Measurements from ENCODE around the gene PRDM12. TPM values are rescaled to one million over a fixed set of nuclear protein-coding genes. Genes with fewer than 3 reads are reported as not detected.

PRDM12 gene
- total and polyA plus RNA-seq, 2 donors (not counting 1 experiment from before 2014, with no cell fraction given), result not detected

DNA sequence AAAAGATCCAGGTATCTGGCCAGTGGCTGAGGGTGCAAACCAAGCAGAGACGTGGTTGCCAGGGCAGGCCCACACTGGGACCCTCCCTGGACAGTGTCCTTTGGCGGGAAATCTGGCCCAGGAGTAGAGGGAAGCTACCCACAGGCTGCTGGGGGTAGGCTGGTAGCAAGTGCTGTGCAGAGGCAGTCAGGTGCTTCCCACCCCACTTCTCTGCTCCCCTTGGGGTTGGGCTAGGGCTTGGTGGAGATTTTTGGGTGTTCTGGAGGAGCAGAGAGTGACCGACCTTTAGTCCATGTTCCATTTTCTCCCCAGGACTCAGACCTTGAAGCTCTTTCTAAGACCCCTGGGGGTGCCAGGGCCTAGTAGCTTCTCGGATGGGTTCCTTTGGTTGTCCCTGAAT, 5.6 kb downstream of the PRDM12 start:
- no peaks in the 10 kb centered on the region for H3K4me1 ChIP-seq (ENCODE audit: control insufficient read depth, extremely low read depth, insufficient read depth, low read length)
- no peaks in the 10 kb centered on the region for H3K36me3 ChIP-seq (ENCODE audit: control insufficient read depth, insufficient read depth, low read length)
- no peak overlapping the region for H3K9ac ChIP-seq (ENCODE audit: insufficient read depth, low read length)
- peaks cover 27% of the 10 kb centered on the region for H3K27me3 ChIP-seq (ENCODE audit: control insufficient read depth, insufficient read depth, low read length)
- H3K27ac ChIP-seq (ENCODE audit: insufficient read depth, low read length), result no peak overlapping the region
- no peak overlapping the region for H3K4me2 ChIP-seq (ENCODE audit: extremely low read depth, insufficient read depth, low read length)
- H3K79me2 ChIP-seq (ENCODE audit: control insufficient read depth, insufficient read depth, low read length), result no peaks in the 10 kb centered on the region
- H3K4me3 ChIP-seq (replicated peaks in 1 of 4; ENCODE audit: control extremely low read depth in 1 of 4, insufficient read depth in 1 of 4, low read depth in 3 of 4, low read length in 4 of 4), result no peak overlapping the region
- H2AFZ ChIP-seq (ENCODE audit: low read length), result no peak overlapping the region
- H4K20me1 ChIP-seq (ENCODE audit: control insufficient read depth, extremely low read depth, insufficient read depth, low read length), result no peaks in the 10 kb centered on the region
- no peak for DNase-seq (ENCODE audit: low read depth in 2 of 2)
- no peaks in the 10 kb centered on the region for H3K9me3 ChIP-seq (ENCODE audit: control insufficient read depth, insufficient read depth, low read depth, low read length)
- TF ChIP-seq, protein P1, sequence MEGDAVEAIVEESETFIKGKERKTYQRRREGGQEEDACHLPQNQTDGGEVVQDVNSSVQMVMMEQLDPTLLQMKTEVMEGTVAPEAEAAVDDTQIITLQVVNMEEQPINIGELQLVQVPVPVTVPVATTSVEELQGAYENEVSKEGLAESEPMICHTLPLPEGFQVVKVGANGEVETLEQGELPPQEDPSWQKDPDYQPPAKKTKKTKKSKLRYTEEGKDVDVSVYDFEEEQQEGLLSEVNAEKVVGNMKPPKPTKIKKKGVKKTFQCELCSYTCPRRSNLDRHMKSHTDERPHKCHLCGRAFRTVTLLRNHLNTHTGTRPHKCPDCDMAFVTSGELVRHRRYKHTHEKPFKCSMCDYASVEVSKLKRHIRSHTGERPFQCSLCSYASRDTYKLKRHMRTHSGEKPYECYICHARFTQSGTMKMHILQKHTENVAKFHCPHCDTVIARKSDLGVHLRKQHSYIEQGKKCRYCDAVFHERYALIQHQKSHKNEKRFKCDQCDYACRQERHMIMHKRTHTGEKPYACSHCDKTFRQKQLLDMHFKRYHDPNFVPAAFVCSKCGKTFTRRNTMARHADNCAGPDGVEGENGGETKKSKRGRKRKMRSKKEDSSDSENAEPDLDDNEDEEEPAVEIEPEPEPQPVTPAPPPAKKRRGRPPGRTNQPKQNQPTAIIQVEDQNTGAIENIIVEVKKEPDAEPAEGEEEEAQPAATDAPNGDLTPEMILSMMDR (conservative IDR thresholded peaks at IDR 0.05 in 1 of 2, IDR thresholded peaks at IDR 0.05 in 1 of 2; ENCODE audit: low read depth in 1 of 2, low read length in 2 of 2), result no peak
- TF ChIP-seq EZH2 (IDR thresholded peaks at IDR 0.05; ENCODE audit: low read length, missing control alignments), result no peak

DNA sequence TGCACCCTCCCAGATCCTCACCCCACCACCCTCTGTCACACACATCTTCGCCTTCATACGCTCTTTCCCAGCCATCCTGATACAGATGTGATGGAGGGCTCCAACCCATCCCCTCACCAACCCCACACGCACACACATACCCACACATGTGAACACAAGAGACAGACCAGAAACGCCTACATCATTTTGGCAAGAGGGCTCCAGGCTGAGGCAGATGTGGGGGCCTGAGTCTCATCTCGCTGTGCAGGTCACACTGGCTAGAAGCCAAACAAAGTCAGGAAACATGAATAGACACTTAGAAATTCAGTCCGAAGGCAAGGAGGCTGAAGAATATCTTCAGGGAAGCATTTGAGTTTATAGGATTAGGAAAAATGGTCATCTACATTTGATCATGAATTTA, 6.2 kb downstream of the PRDM12 start:
- no peaks in the 10 kb centered on the region for H3K4me1 ChIP-seq (ENCODE audit: control insufficient read depth, extremely low read depth, insufficient read depth, low read length)
- H3K27me3 ChIP-seq (ENCODE audit: control insufficient read depth, insufficient read depth, low read length), result peaks cover 23% of the 10 kb centered on the region
- no peak overlapping the region for H3K9ac ChIP-seq (ENCODE audit: insufficient read depth, low read length)
- H3K4me3 ChIP-seq (replicated peaks in 1 of 4; ENCODE audit: control extremely low read depth in 1 of 4, insufficient read depth in 1 of 4, low read depth in 3 of 4, low read length in 4 of 4), result no peak overlapping the region
- no peaks in the 10 kb centered on the region for H3K79me2 ChIP-seq (ENCODE audit: control insufficient read depth, insufficient read depth, low read length)
- H3K9me3 ChIP-seq (ENCODE audit: control insufficient read depth, insufficient read depth, low read depth, low read length), result no peaks in the 10 kb centered on the region
- no peak for DNase-seq (ENCODE audit: low read depth in 2 of 2)
- H4K20me1 ChIP-seq (ENCODE audit: control insufficient read depth, extremely low read depth, insufficient read depth, low read length), result no peaks in the 10 kb centered on the region
- no peak overlapping the region for H3K27ac ChIP-seq (ENCODE audit: insufficient read depth, low read length)
- H2AFZ ChIP-seq (ENCODE audit: low read length), result no peak overlapping the region
- H3K36me3 ChIP-seq (ENCODE audit: control insufficient read depth, insufficient read depth, low read length), result no peaks in the 10 kb centered on the region
- no peak for TF ChIP-seq EZH2 (IDR thresholded peaks at IDR 0.05; ENCODE audit: low read length, missing control alignments)
- TF ChIP-seq, protein P1 (conservative IDR thresholded peaks at IDR 0.05 in 1 of 2, IDR thresholded peaks at IDR 0.05 in 1 of 2; ENCODE audit: low read depth in 1 of 2, low read length in 2 of 2), result no peak
- H3K4me2 ChIP-seq (ENCODE audit: extremely low read depth, insufficient read depth, low read length), result no peak overlapping the region

DNA sequence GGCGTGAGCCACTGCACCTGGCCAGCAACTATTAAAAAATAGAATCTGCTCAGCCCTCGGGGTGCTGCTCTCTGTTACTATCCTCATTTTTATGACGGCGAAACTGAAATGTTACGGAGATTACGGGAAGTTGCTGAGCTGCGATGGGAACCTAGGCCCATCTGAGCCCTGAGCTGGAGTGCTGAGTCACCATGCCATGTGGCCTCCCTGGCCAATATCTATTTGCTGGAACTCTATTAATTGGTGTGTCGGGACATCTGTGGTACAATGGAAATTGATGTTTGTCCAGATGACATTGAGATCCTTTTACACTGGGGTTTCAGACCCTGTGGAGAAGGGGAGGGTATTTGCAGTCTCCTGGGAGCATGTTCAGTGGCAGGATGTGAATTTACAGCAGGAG, 8.1 kb downstream of the PRDM12 start:
- no peaks in the 10 kb centered on the region for H3K4me1 ChIP-seq (ENCODE audit: control insufficient read depth, extremely low read depth, insufficient read depth, low read length)
- DNase-seq (ENCODE audit: low read depth in 2 of 2), result no peak
- H2AFZ ChIP-seq (ENCODE audit: low read length), result no peak overlapping the region
- H3K9ac ChIP-seq (ENCODE audit: insufficient read depth, low read length), result no peak overlapping the region
- H4K20me1 ChIP-seq (ENCODE audit: control insufficient read depth, extremely low read depth, insufficient read depth, low read length), result no peaks in the 10 kb centered on the region
- no peak overlapping the region for H3K27ac ChIP-seq (ENCODE audit: insufficient read depth, low read length)
- TF ChIP-seq, protein P1 (conservative IDR thresholded peaks at IDR 0.05 in 1 of 2, IDR thresholded peaks at IDR 0.05 in 1 of 2; ENCODE audit: low read depth in 1 of 2, low read length in 2 of 2), result no peak
- TF ChIP-seq EZH2 (IDR thresholded peaks at IDR 0.05; ENCODE audit: low read length, missing control alignments), result no peak
- no peaks in the 10 kb centered on the region for H3K9me3 ChIP-seq (ENCODE audit: control insufficient read depth, insufficient read depth, low read depth, low read length)
- H3K79me2 ChIP-seq (ENCODE audit: control insufficient read depth, insufficient read depth, low read length), result no peaks in the 10 kb centered on the region
- no peaks in the 10 kb centered on the region for H3K36me3 ChIP-seq (ENCODE audit: control insufficient read depth, insufficient read depth, low read length)
- H3K4me3 ChIP-seq (replicated peaks in 1 of 4; ENCODE audit: control extremely low read depth in 1 of 4, insufficient read depth in 1 of 4, low read depth in 3 of 4, low read length in 4 of 4), result no peak overlapping the region
- no peak overlapping the region for H3K4me2 ChIP-seq (ENCODE audit: extremely low read depth, insufficient read depth, low read length)
- peaks cover 6% of the 10 kb centered on the region for H3K27me3 ChIP-seq (ENCODE audit: control insufficient read depth, insufficient read depth, low read length)
